A673 (cell line): ENCODE results near the gene ABCD1.

ENCODE experiments used
- EZH2 ChIP-seq: fragments of 200-600 bp; sonication (generic); IDR thresholded peaks from 2 replicates; pipeline ENCODE4 v1.6.1; 2017; ENCODE audit warnings: borderline replicate concordance, low read depth, mild to moderate bottlenecking, mixed read lengths, antibody characterized with exemption, low read length; ENCODE audit not compliant: poor library complexity, severe bottlenecking
- TF ChIP-seq, protein P1 (sequence below): fragments of 300-800, 200-600 bp; sonication (generic); conservative IDR thresholded peaks from 2 replicates; pipeline ENCODE4 v1.5.1; 2017; ENCODE audit warnings: low read depth, mild to moderate bottlenecking, antibody characterized with exemption, low read length, moderate library complexity, mixed read lengths

GRCh38 chrX:153767674-153768055 lies 43.0 kb downstream of the ABCD1 start:
- TF ChIP-seq, protein P1, sequence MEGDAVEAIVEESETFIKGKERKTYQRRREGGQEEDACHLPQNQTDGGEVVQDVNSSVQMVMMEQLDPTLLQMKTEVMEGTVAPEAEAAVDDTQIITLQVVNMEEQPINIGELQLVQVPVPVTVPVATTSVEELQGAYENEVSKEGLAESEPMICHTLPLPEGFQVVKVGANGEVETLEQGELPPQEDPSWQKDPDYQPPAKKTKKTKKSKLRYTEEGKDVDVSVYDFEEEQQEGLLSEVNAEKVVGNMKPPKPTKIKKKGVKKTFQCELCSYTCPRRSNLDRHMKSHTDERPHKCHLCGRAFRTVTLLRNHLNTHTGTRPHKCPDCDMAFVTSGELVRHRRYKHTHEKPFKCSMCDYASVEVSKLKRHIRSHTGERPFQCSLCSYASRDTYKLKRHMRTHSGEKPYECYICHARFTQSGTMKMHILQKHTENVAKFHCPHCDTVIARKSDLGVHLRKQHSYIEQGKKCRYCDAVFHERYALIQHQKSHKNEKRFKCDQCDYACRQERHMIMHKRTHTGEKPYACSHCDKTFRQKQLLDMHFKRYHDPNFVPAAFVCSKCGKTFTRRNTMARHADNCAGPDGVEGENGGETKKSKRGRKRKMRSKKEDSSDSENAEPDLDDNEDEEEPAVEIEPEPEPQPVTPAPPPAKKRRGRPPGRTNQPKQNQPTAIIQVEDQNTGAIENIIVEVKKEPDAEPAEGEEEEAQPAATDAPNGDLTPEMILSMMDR = no peak
- no peak for TF ChIP-seq EZH2
